Mesenchymal stem cell (in vitro differentiated cells and primary cell): ENCODE results near the gene PKD1L1.

Experiments
- DNase-seq: peaks from one replicate; pipeline ENCODE4 v3.0.0-alpha.2; 2013
- H2AFZ ChIP-seq: one replicate; pipeline ENCODE4 v1.6.1; 2013; ENCODE audit warnings: low read depth, mild to moderate bottlenecking, control low read depth, inconsistent platforms, low read length, moderate library complexity
- H2AK5ac ChIP-seq: 2 replicates; pipeline ENCODE4 v1.6.1; 2013; ENCODE audit warnings: low read length, moderate library complexity, mild to moderate bottlenecking, inconsistent platforms; ENCODE audit not compliant: severe bottlenecking
- H2BK120ac ChIP-seq: one replicate; pipeline ENCODE4 v1.6.1; 2013; ENCODE audit warnings: low read depth, mild to moderate bottlenecking, inconsistent platforms, low read length, moderate library complexity
- H2BK12ac ChIP-seq, 2 experiments: one replicate each; pipeline ENCODE4 v1.6.1; 2013; ENCODE audit warnings: inconsistent platforms in 2 of 2, low read length in 2 of 2, mild to moderate bottlenecking in 2 of 2, moderate library complexity in 2 of 2, control low read depth in 1 of 2
- H2BK15ac ChIP-seq: one replicate; pipeline ENCODE4 v1.6.1; 2013; ENCODE audit warnings: mild to moderate bottlenecking, low read depth, inconsistent platforms; ENCODE audit not compliant: poor library complexity, severe bottlenecking
- H2BK5ac ChIP-seq: 2 replicates; pipeline ENCODE4 v1.6.1; 2013; ENCODE audit warnings: low read depth, mild to moderate bottlenecking, low read length, control low read depth, inconsistent platforms; ENCODE audit not compliant: poor library complexity, severe bottlenecking
- H3K14ac ChIP-seq, 2 experiments: one replicate each; pipeline ENCODE4 v1.6.1; 2013; ENCODE audit warnings: inconsistent platforms in 2 of 2, low read length in 2 of 2, control low read depth in 1 of 2, mild to moderate bottlenecking in 1 of 2, moderate library complexity in 1 of 2
- H3K18ac ChIP-seq, 2 experiments: one replicate each; pipeline ENCODE4 v1.6.1; 2013; ENCODE audit warnings: inconsistent platforms in 2 of 2, low read length in 2 of 2, control low read depth in 1 of 2, low read depth in 1 of 2, mild to moderate bottlenecking in 1 of 2
- H3K23ac ChIP-seq, 2 experiments: one replicate each; pipeline ENCODE4 v1.6.1; 2013; ENCODE audit warnings: inconsistent platforms in 2 of 2, low read length in 2 of 2, mild to moderate bottlenecking in 2 of 2, moderate library complexity in 2 of 2, control low read depth in 1 of 2
- H3K27ac ChIP-seq: 2 replicates; pipeline ENCODE4 v1.5.1; 2013; ENCODE audit warnings: mild to moderate bottlenecking, moderate library complexity, low read length, control low read depth, inconsistent platforms; ENCODE audit not compliant: poor library complexity, severe bottlenecking
- H3K27me3 ChIP-seq, 2 experiments: 2 replicates each; pipeline versions ENCODE4 v1.6.1 to v1.7.0; 2013; ENCODE audit warnings: low read length in 2 of 2, mild to moderate bottlenecking in 2 of 2, moderate library complexity in 2 of 2, control low read depth in 1 of 2, inconsistent platforms in 1 of 2; ENCODE audit not compliant: control insufficient read depth in 1 of 2, insufficient read depth in 1 of 2
- H3K36me3 ChIP-seq, 2 experiments: 2 replicates each; pipeline versions ENCODE4 v1.6.1 to v1.7.0; 2013; ENCODE audit warnings: low read length in 2 of 2, control low read depth in 1 of 2, inconsistent platforms in 1 of 2, low read depth in 1 of 2, mild to moderate bottlenecking in 1 of 2; ENCODE audit not compliant: insufficient read depth in 2 of 2, control insufficient read depth in 1 of 2
- H3K4ac ChIP-seq, 2 experiments: one replicate each; pipeline ENCODE4 v1.6.1; 2013; ENCODE audit warnings: inconsistent platforms in 2 of 2, low read length in 2 of 2, mild to moderate bottlenecking in 2 of 2, moderate library complexity in 2 of 2, control low read depth in 1 of 2, low read depth in 1 of 2
- H3K4me1 ChIP-seq: 2 replicates; pipeline ENCODE4 v1.6.1; 2013; ENCODE audit warnings: low read depth, low read length, control low read depth; ENCODE audit not compliant: control insufficient read depth, insufficient read depth
- H3K4me2 ChIP-seq: 2 replicates; pipeline ENCODE4 v1.6.1; 2013; ENCODE audit warnings: low read length, mild to moderate bottlenecking, inconsistent platforms; ENCODE audit not compliant: poor library complexity, severe bottlenecking
- H3K4me3 ChIP-seq, 2 experiments: 2 replicates each; pipeline versions ENCODE4 v1.5.1 to v1.7.0; 2013; ENCODE audit warnings: low read length in 2 of 2, mild to moderate bottlenecking in 2 of 2, control low read depth in 1 of 2, low read depth in 1 of 2; ENCODE audit not compliant: insufficient read depth in 1 of 2
- H3K79me1 ChIP-seq: replicated peaks from 2 replicates; pipeline ENCODE4 v1.6.1; 2013; ENCODE audit warnings: mild to moderate bottlenecking, control low read depth, low read length, inconsistent platforms; ENCODE audit not compliant: poor library complexity, severe bottlenecking
- H3K9ac ChIP-seq: 2 replicates; pipeline ENCODE4 v1.7.0; 2013; ENCODE audit warnings: mild to moderate bottlenecking, low read length, moderate library complexity
- H3K9me3 ChIP-seq: 2 replicates; pipeline ENCODE4 v1.7.0; 2013; ENCODE audit warnings: mild to moderate bottlenecking, low read length; ENCODE audit not compliant: control insufficient read depth
- H4K8ac ChIP-seq: one replicate; pipeline ENCODE4 v1.6.1; 2013; ENCODE audit warnings: inconsistent platforms, mild to moderate bottlenecking, low read length, moderate library complexity
- H4K91ac ChIP-seq: one replicate; pipeline ENCODE4 v1.6.1; 2013; ENCODE audit warnings: mild to moderate bottlenecking, low read length, inconsistent platforms
- WGBS: methylation state at CpG from one replicate; pipeline ENCODE4 v1.1.7; 2013; ENCODE audit warnings: mixed read lengths; 5-methylcytosine and 5-hydroxymethylcytosine counted together

Gene PKD1L1

DNA sequence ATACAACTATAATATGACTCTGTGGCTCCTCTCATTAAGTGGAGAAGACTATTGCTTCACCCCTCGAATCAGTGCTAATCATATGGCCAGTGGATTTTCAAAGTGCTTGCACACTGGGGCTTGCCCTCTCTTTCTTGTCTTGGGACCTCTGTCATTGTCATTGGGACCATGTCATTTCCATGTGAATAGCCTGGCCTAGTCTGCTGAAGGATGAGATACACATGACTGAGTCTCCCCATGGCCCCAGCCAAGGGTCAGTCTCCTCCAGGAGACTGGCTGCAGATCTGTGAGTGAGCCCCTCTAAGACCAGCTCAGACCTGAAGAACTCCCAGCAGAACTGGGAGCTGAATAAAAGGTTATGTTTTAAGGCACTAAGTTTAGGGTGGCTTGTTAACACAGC lies 39.5 kb downstream of the PKD1L1 start:
- H3K14ac ChIP-seq: no peak overlapping the region
- no peak overlapping the region for H4K8ac ChIP-seq
- H2AFZ ChIP-seq: no peak overlapping the region
- WGBS: 95% methylated on average over 1 of the region's 1 CpG
- H2BK120ac ChIP-seq: no peak overlapping the region
- no peak overlapping the region for H3K4me3 ChIP-seq
- no peak overlapping the region for H4K91ac ChIP-seq
- no peaks in the 10 kb centered on the region for H3K4me1 ChIP-seq
- no peak overlapping the region for H3K23ac ChIP-seq
- H2BK15ac ChIP-seq: no peak overlapping the region
- H2BK12ac ChIP-seq: no peak overlapping the region
- no peak for DNase-seq
- H2BK5ac ChIP-seq: no peak overlapping the region
- no peak overlapping the region for H3K4me2 ChIP-seq
- H3K27ac ChIP-seq: no peak overlapping the region
- H3K18ac ChIP-seq: no peak overlapping the region
- H3K9me3 ChIP-seq: no peaks in the 10 kb centered on the region
- no peak overlapping the region for H3K4ac ChIP-seq
- no peak overlapping the region for H3K9ac ChIP-seq
- H3K36me3 ChIP-seq: no peaks in the 10 kb centered on the region
- no peaks in the 10 kb centered on the region for H3K27me3 ChIP-seq
- no peaks in the 10 kb centered on the region for H3K79me1 ChIP-seq
- H2AK5ac ChIP-seq: no peak overlapping the region

DNA sequence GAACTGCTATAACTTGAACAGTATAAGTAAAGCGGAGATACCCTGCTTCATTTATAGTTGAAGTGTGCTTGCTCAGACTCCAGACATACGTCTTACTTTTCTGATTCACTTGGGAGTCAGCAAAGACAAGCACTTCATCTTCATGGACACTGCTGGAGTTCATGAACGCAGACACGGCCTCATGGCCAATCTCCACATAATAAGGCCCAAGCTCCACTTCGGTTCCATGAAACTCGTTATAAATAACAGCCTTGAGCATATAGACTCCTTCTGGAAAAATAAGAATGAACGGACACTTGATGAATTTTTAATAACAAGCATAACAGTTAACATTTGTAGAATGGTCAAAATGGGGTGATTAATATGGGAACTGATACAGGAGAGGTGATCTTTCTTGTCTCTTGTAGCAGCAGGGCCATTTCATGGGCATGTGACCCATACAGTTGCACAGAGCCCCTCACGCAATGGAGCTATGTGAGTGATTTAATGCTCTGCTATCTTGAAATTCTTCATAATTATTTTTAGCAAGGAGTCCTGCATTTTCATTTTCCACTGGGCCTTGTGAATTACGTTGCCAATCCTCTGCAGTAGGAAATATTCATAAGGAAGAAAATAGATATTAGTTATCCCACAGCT lies 40.2 kb downstream of the PKD1L1 start:
- H2BK15ac ChIP-seq: no peak overlapping the region
- H3K79me1 ChIP-seq: no peaks in the 10 kb centered on the region
- H3K27ac ChIP-seq: no peak overlapping the region
- H4K91ac ChIP-seq: no peak overlapping the region
- no peaks in the 10 kb centered on the region for H3K27me3 ChIP-seq
- DNase-seq: no peak
- no peak overlapping the region for H3K4ac ChIP-seq
- H3K9ac ChIP-seq: no peak overlapping the region
- H3K23ac ChIP-seq: no peak overlapping the region
- no peak overlapping the region for H3K4me2 ChIP-seq
- no peak overlapping the region for H3K18ac ChIP-seq
- no peaks in the 10 kb centered on the region for H3K36me3 ChIP-seq
- no peak overlapping the region for H2AK5ac ChIP-seq
- H2BK12ac ChIP-seq: no peak overlapping the region
- 96% methylated on average over 8 of the region's 9 CpGs for WGBS
- H3K4me1 ChIP-seq: no peaks in the 10 kb centered on the region
- H2AFZ ChIP-seq: no peak overlapping the region
- no peaks in the 10 kb centered on the region for H3K9me3 ChIP-seq
- no peak overlapping the region for H2BK5ac ChIP-seq
- no peak overlapping the region for H2BK120ac ChIP-seq
- no peak overlapping the region for H3K4me3 ChIP-seq
- no peak overlapping the region for H4K8ac ChIP-seq
- H3K14ac ChIP-seq: no peak overlapping the region

DNA sequence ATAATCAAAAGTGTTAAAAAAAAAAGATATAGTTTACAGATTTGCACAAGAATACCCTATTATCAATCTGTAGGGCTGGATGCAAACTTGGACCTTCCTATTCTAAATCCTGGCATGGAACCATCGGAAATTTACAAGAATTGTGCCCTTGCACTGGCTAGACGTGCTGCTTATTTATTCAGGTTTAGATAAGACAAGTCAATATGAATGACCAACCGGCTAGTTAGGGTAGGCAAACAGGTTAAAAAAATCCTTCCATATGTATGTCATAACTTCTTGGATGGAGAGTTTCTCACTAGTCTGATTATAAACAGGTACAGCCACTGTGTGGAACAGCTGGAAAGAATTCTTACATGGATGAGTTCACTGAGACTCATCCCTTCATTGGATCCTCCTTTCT lies 41.4 kb downstream of the PKD1L1 start:
- no peak overlapping the region for H2AFZ ChIP-seq
- H3K4me3 ChIP-seq: no peak overlapping the region
- H3K4me1 ChIP-seq: no peaks in the 10 kb centered on the region
- H3K4ac ChIP-seq: no peak overlapping the region
- no peak overlapping the region for H2BK5ac ChIP-seq
- H3K36me3 ChIP-seq: no peaks in the 10 kb centered on the region
- no peak overlapping the region for H2BK15ac ChIP-seq
- H4K8ac ChIP-seq: no peak overlapping the region
- DNase-seq: no peak
- no peak overlapping the region for H3K9ac ChIP-seq
- H3K4me2 ChIP-seq: no peak overlapping the region
- no peaks in the 10 kb centered on the region for H3K27me3 ChIP-seq
- no peak overlapping the region for H4K91ac ChIP-seq
- no peak overlapping the region for H2BK12ac ChIP-seq
- WGBS: 97% methylated on average over 3 of the region's 3 CpGs
- no peak overlapping the region for H3K23ac ChIP-seq
- no peak overlapping the region for H3K14ac ChIP-seq
- no peak overlapping the region for H2AK5ac ChIP-seq
- H3K9me3 ChIP-seq: no peaks in the 10 kb centered on the region
- H3K18ac ChIP-seq: no peak overlapping the region
- no peak overlapping the region for H3K27ac ChIP-seq
- H3K79me1 ChIP-seq: no peaks in the 10 kb centered on the region
- no peak overlapping the region for H2BK120ac ChIP-seq

DNA sequence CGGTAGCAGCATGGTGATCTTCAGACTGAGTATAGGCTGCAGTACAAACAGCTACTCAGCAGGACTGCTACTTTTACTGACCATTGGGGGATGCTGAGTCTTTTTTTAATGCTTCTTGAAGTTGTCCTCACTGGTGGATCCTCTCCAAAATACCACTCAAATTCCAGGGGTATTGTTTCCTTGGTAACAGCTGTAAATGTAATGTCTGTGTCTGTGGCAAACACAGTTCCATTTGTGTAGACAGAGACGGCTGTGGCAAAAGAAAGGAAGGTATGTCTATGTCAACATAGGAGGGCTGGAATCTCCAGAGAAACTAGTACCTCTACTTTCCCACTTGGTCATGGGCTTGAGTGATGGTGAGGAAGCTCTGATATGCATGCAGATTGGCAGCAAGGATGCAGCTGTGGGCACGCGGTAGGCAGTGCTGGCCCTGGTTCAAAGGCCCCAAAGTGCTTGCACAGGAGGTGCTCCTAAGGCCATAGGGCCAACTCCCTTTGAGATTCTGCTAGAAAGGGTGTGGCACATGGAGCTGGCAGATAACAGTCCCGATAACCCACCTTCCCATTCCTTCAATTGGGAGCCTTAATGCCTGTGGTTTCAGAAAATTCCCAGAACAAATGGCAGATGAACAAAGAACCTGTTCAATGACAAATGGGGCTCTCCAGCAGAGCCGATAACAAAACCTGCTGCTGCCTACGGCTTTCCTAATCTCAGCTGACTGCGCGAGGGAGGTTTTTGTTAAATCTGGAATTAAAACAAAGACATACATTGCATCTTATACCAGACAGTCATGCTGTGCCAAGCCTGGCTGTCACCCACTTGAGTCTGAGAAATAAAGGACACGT lies 43.0 kb downstream of the PKD1L1 start:
- peak; percentile 5 for DNase-seq
- Histone ChIP-seq H3K23ac (no peak overlapping the region), H3K9ac (no peak overlapping the region), H4K8ac (no peak overlapping the region), H2BK12ac (no peak overlapping the region), H3K14ac (no peak overlapping the region), H3K4me3 (no peak overlapping the region), H3K4ac (no peak overlapping the region), H3K4me1 (peaks cover 3% of the 10 kb centered on the region), H2BK120ac (no peak overlapping the region), H3K36me3 (no peaks in the 10 kb centered on the region), H3K79me1 (no peaks in the 10 kb centered on the region), H4K91ac (no peak overlapping the region), H2BK5ac (no peak overlapping the region), H2AK5ac (no peak overlapping the region), H3K27ac (no peak overlapping the region), H3K27me3 (no peaks in the 10 kb centered on the region), H3K4me2 (no peak overlapping the region), H3K9me3 (no peaks in the 10 kb centered on the region), H2AFZ (no peak overlapping the region), H3K18ac (no peak overlapping the region), H2BK15ac (no peak overlapping the region)
- 70% methylated on average over 7 of the region's 10 CpGs for whole genome bisulfite sequencing
